ENCODE measurements around the gene CRIP2. TPM values are rescaled to one million over a fixed set of nuclear protein-coding genes. Genes with fewer than 3 reads are reported as not detected.

The CRIP2 gene
- total and polyA plus RNA-seq, 2 of the 8 experiments (the other 6 are each of a cell fraction or from before 2014, with no cell fraction given) = 4.2 to 13.5 TPM

GRCh38 chr14:105426416-105427130 is 48.0 kb upstream of the CRIP2 start (continued):
- TF ChIP-seq, protein P1, sequence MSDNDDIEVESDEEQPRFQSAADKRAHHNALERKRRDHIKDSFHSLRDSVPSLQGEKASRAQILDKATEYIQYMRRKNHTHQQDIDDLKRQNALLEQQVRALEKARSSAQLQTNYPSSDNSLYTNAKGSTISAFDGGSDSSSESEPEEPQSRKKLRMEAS (IDR thresholded peaks at IDR 0.05) = no peak
- TF ChIP-seq TBP (IDR thresholded peaks at IDR 0.05; ENCODE audit: low read depth, low read length) (no peak), NRF1 (IDR thresholded peaks at IDR 0.05; ENCODE audit: low read depth, low read length) (no peak), SUZ12 (IDR thresholded peaks at IDR 0.05; ENCODE audit: low read length) (no peak)
